ENCODE results near the gene RAC3.

GRCh38 chr17:82016875-82017459 is 14.5 kb upstream of the RAC3 start:
- no peak for TF ChIP-seq CTCF (IDR thresholded peaks at IDR 0.05)
- TF ChIP-seq POLR2A (IDR thresholded peaks at IDR 0.05): no peak

Measured in testis (tissue), 2 donors.